ENCODE data around the gene FCRL3.

Gene FCRL3

DNA sequence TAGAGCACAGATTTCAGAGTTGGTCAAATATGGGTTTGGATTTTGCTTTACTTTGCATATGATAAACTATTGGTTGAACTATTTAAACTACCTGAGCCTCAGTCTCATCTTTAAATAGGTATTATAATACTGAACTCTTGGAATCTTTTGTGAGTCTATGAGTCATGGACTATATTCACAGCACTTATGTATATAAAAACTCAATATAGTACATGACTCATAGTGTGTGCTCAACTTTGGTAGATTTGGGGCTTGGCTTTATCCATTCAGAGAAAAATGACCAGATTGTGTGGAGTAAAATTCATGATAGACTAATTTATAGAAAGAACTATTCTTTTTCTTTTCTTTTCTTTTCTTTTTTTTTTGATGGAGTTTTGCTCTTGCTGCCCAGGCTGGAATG lies 28.7 kb downstream of the FCRL3 start:
- TF ChIP-seq REST (IDR thresholded peaks at IDR 0.05; ENCODE audit: insufficient read depth in 1 of 2, low read depth in 2 of 2, low read length in 2 of 2) (no peak), TAF1 (IDR thresholded peaks at IDR 0.05; ENCODE audit: borderline replicate concordance, insufficient read depth, low read length) (no peak), SIN3A (IDR thresholded peaks at IDR 0.05; ENCODE audit: borderline replicate concordance, insufficient read depth, low read length) (no peak), FOXP2 (optimal IDR thresholded peaks at IDR 0.05; ENCODE audit: borderline replicate concordance, extremely low read depth, extremely low read length, insufficient read depth) (no peak), POLR2AphosphoS5 (IDR thresholded peaks at IDR 0.05; ENCODE audit: low read depth, low read length) (no peak)

GRCh38 chr1:157659576-157660247 lies 40.9 kb downstream of the FCRL3 start:
- no peak for TF ChIP-seq REST (IDR thresholded peaks at IDR 0.05; ENCODE audit: insufficient read depth in 1 of 2, low read depth in 2 of 2, low read length in 2 of 2)
- TF ChIP-seq FOXP2 (optimal IDR thresholded peaks at IDR 0.05; ENCODE audit: borderline replicate concordance, extremely low read depth, extremely low read length, insufficient read depth), result no peak
- no peak for TF ChIP-seq SIN3A (IDR thresholded peaks at IDR 0.05; ENCODE audit: borderline replicate concordance, insufficient read depth, low read length)
- TF ChIP-seq POLR2AphosphoS5 (IDR thresholded peaks at IDR 0.05; ENCODE audit: low read depth, low read length), result no peak
- TF ChIP-seq TAF1 (IDR thresholded peaks at IDR 0.05; ENCODE audit: borderline replicate concordance, insufficient read depth, low read length), result no peak

DNA sequence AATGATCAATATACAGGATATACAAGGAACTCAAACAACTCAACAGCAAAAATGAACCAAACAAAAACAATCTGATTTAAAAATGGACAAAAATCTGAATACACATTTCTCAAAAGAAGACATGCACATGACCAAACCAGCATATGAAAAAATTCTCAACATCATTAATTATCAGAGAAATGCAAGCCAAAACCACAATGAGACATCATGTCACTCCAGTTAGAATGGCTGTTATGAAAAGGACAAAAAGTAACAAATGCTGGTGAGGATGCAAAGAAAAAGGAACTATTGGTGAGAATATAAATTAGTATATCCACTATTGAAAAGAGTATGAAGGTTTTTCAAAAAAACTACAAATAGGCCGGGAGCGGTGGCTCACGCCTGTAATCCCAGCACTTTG lies 42.0 kb downstream of the FCRL3 start:
- TF ChIP-seq FOXP2 (optimal IDR thresholded peaks at IDR 0.05; ENCODE audit: borderline replicate concordance, extremely low read depth, extremely low read length, insufficient read depth), result no peak
- no peak for TF ChIP-seq SIN3A (IDR thresholded peaks at IDR 0.05; ENCODE audit: borderline replicate concordance, insufficient read depth, low read length)
- TF ChIP-seq TAF1 (IDR thresholded peaks at IDR 0.05; ENCODE audit: borderline replicate concordance, insufficient read depth, low read length), result no peak
- TF ChIP-seq POLR2AphosphoS5 (IDR thresholded peaks at IDR 0.05; ENCODE audit: low read depth, low read length), result no peak
- TF ChIP-seq REST (IDR thresholded peaks at IDR 0.05; ENCODE audit: insufficient read depth in 1 of 2, low read depth in 2 of 2, low read length in 2 of 2), result no peak

DNA sequence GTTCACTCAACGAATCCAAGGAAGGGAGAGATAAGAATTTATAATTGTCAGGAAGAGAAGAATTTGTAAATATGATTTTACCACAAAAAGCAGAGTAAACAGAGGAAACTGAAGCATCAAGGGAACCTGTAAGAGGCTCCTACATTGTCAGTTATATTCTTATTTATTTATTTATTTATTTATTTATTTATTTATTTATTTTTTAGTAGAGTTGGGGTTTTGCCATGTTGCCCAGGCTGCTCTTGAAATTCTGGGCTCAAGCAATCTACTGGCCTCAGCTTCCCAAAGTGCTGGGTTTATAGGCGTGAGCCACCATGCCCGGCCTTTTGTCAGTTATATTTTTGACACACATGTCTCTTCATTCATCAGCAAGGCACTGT lies 47.1 kb downstream of the FCRL3 start:
- no peak for TF ChIP-seq FOXP2 (optimal IDR thresholded peaks at IDR 0.05; ENCODE audit: borderline replicate concordance, extremely low read depth, extremely low read length, insufficient read depth)
- no peak for TF ChIP-seq POLR2AphosphoS5 (IDR thresholded peaks at IDR 0.05; ENCODE audit: low read depth, low read length)

- TF ChIP-seq REST (IDR thresholded peaks at IDR 0.05; ENCODE audit: insufficient read depth in 1 of 2, low read depth in 2 of 2, low read length in 2 of 2), result no peak
- TF ChIP-seq SIN3A (IDR thresholded peaks at IDR 0.05; ENCODE audit: borderline replicate concordance, insufficient read depth, low read length), result no peak
- TF ChIP-seq POLR2AphosphoS5 (IDR thresholded peaks at IDR 0.05; ENCODE audit: low read depth, low read length), result no peak
- TF ChIP-seq FOXP2 (optimal IDR thresholded peaks at IDR 0.05; ENCODE audit: borderline replicate concordance, extremely low read depth, extremely low read length, insufficient read depth), result no peak
- no peak for TF ChIP-seq TAF1 (IDR thresholded peaks at IDR 0.05; ENCODE audit: borderline replicate concordance, insufficient read depth, low read length)
Measured at GRCh38 chr1:157652859-157653493, 47.6 kb downstream of the FCRL3 start.

Data from PFSK-1 (cell line).